Kidney (tissue), 14 donors: Measurements from ENCODE around the gene GALP. TPM values are rescaled to one million over a fixed set of nuclear protein-coding genes. Genes with fewer than 3 reads are reported as not detected.
"Not testable (repeated sequence)": the region's sequence is repeated elsewhere in the genome, so short reads cannot be mapped to it uniquely, and the experiment has no call there.

Source experiments
- DNase-seq, 5 donors: peaks; one replicate each; pipeline ENCODE4 v3.0.0-alpha.2; 2013 to 2020
- FAIRE-seq: peaks from 2 replicates; lab custom pipeline; 2012; peaks lifted over from hg19 to GRCh38; lab: Jason Lieb, UNC
- H3K27ac ChIP-seq, 2 donors: one replicate each; pipeline ENCODE4 v1.7.0; 2013; ENCODE audit warnings: low read depth in 2 of 2, low read length in 2 of 2, inconsistent platforms in 1 of 2
- H3K27me3 ChIP-seq: one replicate; pipeline ENCODE4 v1.7.1; 2013; ENCODE audit warnings: low read length, inconsistent platforms; ENCODE audit not compliant: control insufficient read depth, insufficient read depth
- H3K36me3 ChIP-seq, 3 donors: one replicate each; pipeline versions ENCODE4 v1.7.0 to v1.7.1; 2013; ENCODE audit warnings: low read length in 3 of 3, control low read depth in 1 of 3, inconsistent platforms in 1 of 3; ENCODE audit not compliant: insufficient read depth in 3 of 3, control insufficient read depth in 2 of 3
- H3K4me1 ChIP-seq, 3 donors: one replicate each; pipeline versions ENCODE4 v1.7.0 to v1.7.1; 2013; ENCODE audit warnings: low read length in 3 of 3, inconsistent platforms in 1 of 3, low read depth in 1 of 3; ENCODE audit not compliant: control insufficient read depth in 2 of 3, insufficient read depth in 2 of 3
- H3K4me3 ChIP-seq, 3 donors: one replicate each; pipeline versions ENCODE4 v1.7.0 to v1.8.1; 2013; ENCODE audit warnings: low read length in 3 of 3, control low read depth in 1 of 3, inconsistent platforms in 1 of 3
- H3K9ac ChIP-seq, 3 donors: one replicate each; pipeline versions ENCODE4 v1.7.0 to v1.7.1; 2013; ENCODE audit warnings: low read length in 3 of 3, control low read depth in 1 of 3, inconsistent platforms in 1 of 3
- H3K9me3 ChIP-seq, 3 donors: one replicate each; pipeline versions ENCODE4 v1.7.0 to v1.7.1; 2013; ENCODE audit warnings: low read length in 3 of 3, control low read depth in 1 of 3, inconsistent platforms in 1 of 3; ENCODE audit not compliant: control insufficient read depth in 2 of 3, insufficient read depth in 1 of 3
- intact Hi-C: fragments of 100-400 bp; cut with DNase I; formaldehyde crosslinking; loops from one replicate; pipeline ENCODE4 v1.11.1; 2022
- polyA plus RNA-seq: library from polyadenylated mRNA; stranded (reverse); fragments of 350-450 nt; fragmentation: Illumina TruSeq; extraction: RNeasy Lipid Tissue Mini Kit (QIAGEN cat#74804); gene quantifications from one replicate; pipeline ENCODE4 v1.2.3, GENCODE V29; 2014; ENCODE audit warnings: low read depth, low replicate concordance; ENCODE audit not compliant: insufficient read depth
- total RNA-seq: library from RNA; stranded (reverse); fragmentation: NEBNext Ultra II Directional; extraction: Animal tissue kit (Norgen Biotek cat#: 25700); gene quantifications from one replicate; pipeline ENCODE4 v1.2.1, GENCODE V29; 2021
- TF ChIP-seq, protein P1 (sequence below): IDR thresholded peaks from 3 replicates; pipeline ENCODE4 v1.5.1; 2012; ENCODE audit warnings: mild to moderate bottlenecking, moderate library complexity, borderline replicate concordance; ENCODE audit not compliant: insufficient read depth; ENCODE audit errors: extremely low read depth
- donor health status: control.
- donor health status: control.
- donor health status: control.
- donor health status: control.
- donor health status: control.
- donor health status: DM: yes; HTN: yes; CAD: no.
- donor health status: Normal renal cell carcinoma (clear cell type).

Gene GALP
- total and polyA plus RNA-seq, 2 donors from 2014 or later, result not detected

- TF ChIP-seq, protein P1, sequence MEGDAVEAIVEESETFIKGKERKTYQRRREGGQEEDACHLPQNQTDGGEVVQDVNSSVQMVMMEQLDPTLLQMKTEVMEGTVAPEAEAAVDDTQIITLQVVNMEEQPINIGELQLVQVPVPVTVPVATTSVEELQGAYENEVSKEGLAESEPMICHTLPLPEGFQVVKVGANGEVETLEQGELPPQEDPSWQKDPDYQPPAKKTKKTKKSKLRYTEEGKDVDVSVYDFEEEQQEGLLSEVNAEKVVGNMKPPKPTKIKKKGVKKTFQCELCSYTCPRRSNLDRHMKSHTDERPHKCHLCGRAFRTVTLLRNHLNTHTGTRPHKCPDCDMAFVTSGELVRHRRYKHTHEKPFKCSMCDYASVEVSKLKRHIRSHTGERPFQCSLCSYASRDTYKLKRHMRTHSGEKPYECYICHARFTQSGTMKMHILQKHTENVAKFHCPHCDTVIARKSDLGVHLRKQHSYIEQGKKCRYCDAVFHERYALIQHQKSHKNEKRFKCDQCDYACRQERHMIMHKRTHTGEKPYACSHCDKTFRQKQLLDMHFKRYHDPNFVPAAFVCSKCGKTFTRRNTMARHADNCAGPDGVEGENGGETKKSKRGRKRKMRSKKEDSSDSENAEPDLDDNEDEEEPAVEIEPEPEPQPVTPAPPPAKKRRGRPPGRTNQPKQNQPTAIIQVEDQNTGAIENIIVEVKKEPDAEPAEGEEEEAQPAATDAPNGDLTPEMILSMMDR, result no peak
- Histone ChIP-seq H3K36me3 (peaks cover 0 to 4% (median 2%) of the 10 kb centered on the region in 3 donors), H3K4me1 (peaks cover 0 to 4% (median under 1%) of the 10 kb centered on the region in 3 donors), H3K9ac (no peak overlapping the region), H3K27me3 (no peaks in the 10 kb centered on the region), H3K9me3 (no peaks in the 10 kb centered on the region), H3K4me3 (no peak overlapping the region), H3K27ac (no peak overlapping the region)
- FAIRE-seq (no peak), DNase-seq (no peak)
- intact Hi-C loops, result no loop called here
Observed at GRCh38 chr19:56148096-56148495, 27.7 kb upstream of the GALP start.

DNA sequence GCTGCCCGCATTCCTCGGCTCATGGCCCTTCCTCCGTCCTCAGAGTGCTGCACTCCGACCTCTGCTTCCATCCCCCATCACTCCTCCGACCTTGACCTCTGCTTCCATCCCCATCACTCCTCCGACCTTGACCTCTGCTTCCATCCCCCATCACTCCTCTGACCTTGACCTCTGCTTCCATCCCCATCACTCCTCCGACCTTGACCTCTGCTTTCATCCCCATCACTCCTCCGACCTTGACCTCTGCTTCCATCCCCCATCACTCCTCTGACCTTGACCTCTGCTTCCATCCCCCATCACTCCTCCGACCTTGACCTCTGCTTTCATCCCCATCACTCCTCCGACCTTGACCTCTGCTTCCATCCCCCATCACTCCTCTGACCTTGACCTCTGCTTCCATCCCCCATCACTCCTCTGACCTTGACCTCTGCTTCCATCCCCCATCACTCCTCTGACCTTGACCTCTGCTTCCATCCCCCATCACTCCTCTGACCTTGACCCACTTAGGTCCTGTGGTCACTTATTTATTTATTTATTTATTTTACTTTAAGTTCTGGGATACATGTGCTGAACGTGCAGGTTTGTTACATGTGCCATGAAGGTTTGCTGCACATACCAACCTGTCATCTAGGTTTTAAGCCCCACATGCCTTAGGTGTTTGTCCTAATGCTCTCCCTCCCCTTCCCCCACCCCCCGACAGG lies 26.7 kb upstream of the GALP start:
- H3K9me3 ChIP-seq, H3K36me3 ChIP-seq, H3K27me3 ChIP-seq, intact Hi-C loops, H3K4me1 ChIP-seq, H3K27ac ChIP-seq, H3K4me3 ChIP-seq, DNase-seq, FAIRE-seq, H3K9ac ChIP-seq: not testable (repeated sequence)

- no peak overlapping the region for H3K4me3 ChIP-seq
- intact Hi-C loops, result loop anchor here (10.0 kb wide), 1 partner anchor 45 kb away; no protein-coding TSS in a partner anchor
- no peaks in the 10 kb centered on the region for H3K4me1 ChIP-seq
- H3K9me3 ChIP-seq, result no peaks in the 10 kb centered on the region
- H3K27ac ChIP-seq, result no peak overlapping the region
- no peak overlapping the region for H3K9ac ChIP-seq
- H3K36me3 ChIP-seq, result peaks cover 0 to 6% (median 2%) of the 10 kb centered on the region in 3 donors
- FAIRE-seq (no peak), DNase-seq (no peak)
- TF ChIP-seq, protein P1, result no peak
- H3K27me3 ChIP-seq, result no peaks in the 10 kb centered on the region
Observed at GRCh38 chr19:56149656-56150038, 26.2 kb upstream of the GALP start.

GRCh38 chr19:56150358-56150757 lies 25.4 kb upstream of the GALP start:
- H3K4me3 ChIP-seq, result no peak overlapping the region
- DNase-seq, result no peak
- no peaks in the 10 kb centered on the region for H3K4me1 ChIP-seq
- peaks cover 0 to 10% (median 2%) of the 10 kb centered on the region in 3 donors for H3K36me3 ChIP-seq
- FAIRE-seq, result no peak
- H3K27ac ChIP-seq, result no peak overlapping the region
- no peaks in the 10 kb centered on the region for H3K9me3 ChIP-seq
- no peak overlapping the region for H3K9ac ChIP-seq
- TF ChIP-seq, protein P1, result no peak
- intact Hi-C loops, result loop anchor here (10.0 kb wide), 1 partner anchor 46 kb away; no protein-coding TSS in a partner anchor
- H3K27me3 ChIP-seq, result no peaks in the 10 kb centered on the region
